ENCODE data around the gene PRR14.

Gene PRR14

DNA sequence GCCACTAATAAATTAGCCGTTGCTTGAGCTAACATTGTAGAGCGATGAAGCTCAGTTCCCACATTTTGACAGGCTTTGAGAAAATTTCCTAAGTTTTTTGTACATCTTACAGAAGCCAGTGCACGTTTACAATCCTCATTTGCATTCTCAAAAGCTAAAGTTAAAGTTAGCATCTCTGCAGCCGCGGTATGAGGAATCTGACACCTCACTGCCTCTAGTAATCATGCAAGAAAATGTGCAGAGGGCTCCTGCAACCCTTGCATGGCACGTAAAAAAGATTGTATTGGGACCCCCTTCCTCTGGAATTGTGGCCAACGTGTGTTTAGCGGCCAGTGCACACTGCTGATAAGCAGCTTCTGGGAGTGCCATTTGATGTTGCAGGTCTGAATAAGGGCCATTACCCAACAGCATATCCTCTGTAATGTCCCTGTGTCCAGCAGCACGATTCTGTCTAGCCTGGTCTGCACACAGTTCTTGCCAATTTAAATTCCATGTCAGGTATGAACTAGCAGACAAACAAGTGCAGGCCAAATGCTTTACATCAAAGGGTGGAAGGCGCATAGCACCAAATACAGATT lies 28.2 kb upstream of the PRR14 start:
- no peak for DNase-seq (ENCODE audit: low read depth in 1 of 2, low spot score in 1 of 2)
- no peak overlapping the region for H3K27ac ChIP-seq (replicated peaks)
- TF ChIP-seq GABPA (IDR thresholded peaks at IDR 0.05; ENCODE audit: low read depth) (no peak), CTCF (IDR thresholded peaks at IDR 0.05; ENCODE audit: insufficient read depth, low read length) (no peak), POLR2AphosphoS5 (IDR thresholded peaks at IDR 0.05; ENCODE audit: low read depth) (no peak), SPI1 (IDR thresholded peaks at IDR 0.05; ENCODE audit: borderline replicate concordance, low read depth) (no peak), REST (IDR thresholded peaks at IDR 0.05; ENCODE audit: insufficient replicate concordance, low read depth) (no peak)
- no peaks in the 10 kb centered on the region for H3K27me3 ChIP-seq (ENCODE audit: insufficient read depth, poor library complexity, severe bottlenecking)
- no peak overlapping the region for H3K4me3 ChIP-seq (replicated peaks; ENCODE audit: insufficient read depth, low read length)

GRCh38 chr16:30623536-30624283 lies 27.1 kb upstream of the PRR14 start:
- H3K27ac ChIP-seq (replicated peaks), result no peak overlapping the region
- TF ChIP-seq GABPA (IDR thresholded peaks at IDR 0.05; ENCODE audit: low read depth) (no peak), POLR2AphosphoS5 (IDR thresholded peaks at IDR 0.05; ENCODE audit: low read depth) (no peak), SPI1 (IDR thresholded peaks at IDR 0.05; ENCODE audit: borderline replicate concordance, low read depth) (no peak), CTCF (IDR thresholded peaks at IDR 0.05; ENCODE audit: insufficient read depth, low read length) (no peak), REST (IDR thresholded peaks at IDR 0.05; ENCODE audit: insufficient replicate concordance, low read depth) (no peak)
- H3K27me3 ChIP-seq (ENCODE audit: insufficient read depth, poor library complexity, severe bottlenecking), result no peaks in the 10 kb centered on the region
- H3K4me3 ChIP-seq (replicated peaks; ENCODE audit: insufficient read depth, low read length), result no peak overlapping the region
- no peak for DNase-seq (ENCODE audit: low read depth in 1 of 2, low spot score in 1 of 2)

GRCh38 chr16:30626236-30626635 lies 24.5 kb upstream of the PRR14 start:
- H3K27me3 ChIP-seq (ENCODE audit: insufficient read depth, poor library complexity, severe bottlenecking), result no peaks in the 10 kb centered on the region
- no peak overlapping the region for H3K27ac ChIP-seq (replicated peaks)
- TF ChIP-seq GABPA (IDR thresholded peaks at IDR 0.05; ENCODE audit: low read depth) (no peak), SPI1 (IDR thresholded peaks at IDR 0.05; ENCODE audit: borderline replicate concordance, low read depth) (no peak), REST (IDR thresholded peaks at IDR 0.05; ENCODE audit: insufficient replicate concordance, low read depth) (no peak), POLR2AphosphoS5 (IDR thresholded peaks at IDR 0.05; ENCODE audit: low read depth) (no peak), CTCF (IDR thresholded peaks at IDR 0.05; ENCODE audit: insufficient read depth, low read length) (no peak)
- no peak for DNase-seq (ENCODE audit: low read depth in 1 of 2, low spot score in 1 of 2)
- no peak overlapping the region for H3K4me3 ChIP-seq (replicated peaks; ENCODE audit: insufficient read depth, low read length)
